Frontal cortex (tissue), 4 donors: ENCODE data around the gene ALG2. TPM values are rescaled to one million over a fixed set of nuclear protein-coding genes. Genes with fewer than 3 reads are reported as not detected.
A peak's percentile ranks its signal among the peaks of the same experiment; 100 is the strongest.
"Not testable (repeated sequence)": the region's sequence is repeated elsewhere in the genome, so short reads cannot be mapped to it uniquely, and the experiment has no call there.

Source experiments
- DNase-seq, 2 donors: peaks; one replicate each; pipeline ENCODE4 v3.0.0; 2012; ENCODE audit warnings: low spot score in 2 of 2
- FAIRE-seq: peaks from 2 replicates; lab custom pipeline; 2012; peaks lifted over from hg19 to GRCh38; lab: Jason Lieb, UNC
- total RNA-seq: library from RNA; depleted of rRNA; stranded (reverse); fragments of >200 nt; gene quantifications from one replicate; pipeline ENCODE4 v1.2.3, GENCODE V29; 2014
- donor health status: control.
- donor health status: control.
- donor health status: control.

ALG2 gene
- total RNA-seq, 1 donor from 2014 or later: 29.3 TPM

DNA sequence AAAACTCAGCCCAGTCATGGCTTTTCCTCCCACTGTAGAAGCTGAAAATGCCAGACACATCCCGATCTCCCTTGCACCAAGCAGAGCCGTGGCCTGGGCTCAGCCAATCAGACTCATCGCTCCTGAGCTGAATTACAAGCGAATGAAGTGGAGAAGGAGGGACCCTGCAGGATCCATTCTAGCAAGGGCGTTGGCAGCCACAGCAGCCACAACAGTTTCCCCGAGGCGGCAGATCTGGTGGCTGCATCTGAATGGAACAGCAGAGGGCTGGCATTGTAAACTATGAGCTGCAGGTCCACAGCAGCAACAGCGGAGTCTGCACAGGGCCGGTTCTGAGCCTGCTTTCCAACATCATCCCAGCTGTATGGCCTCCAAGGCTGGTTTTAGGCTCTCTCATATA lies 23.8 kb downstream of the ALG2 start:
- no peak for DNase-seq
- no peak for FAIRE-seq

- no peak for DNase-seq
These were observed 24.6 kb downstream of the ALG2 start for GRCh38 chr9:99197124-99197630.

DNA sequence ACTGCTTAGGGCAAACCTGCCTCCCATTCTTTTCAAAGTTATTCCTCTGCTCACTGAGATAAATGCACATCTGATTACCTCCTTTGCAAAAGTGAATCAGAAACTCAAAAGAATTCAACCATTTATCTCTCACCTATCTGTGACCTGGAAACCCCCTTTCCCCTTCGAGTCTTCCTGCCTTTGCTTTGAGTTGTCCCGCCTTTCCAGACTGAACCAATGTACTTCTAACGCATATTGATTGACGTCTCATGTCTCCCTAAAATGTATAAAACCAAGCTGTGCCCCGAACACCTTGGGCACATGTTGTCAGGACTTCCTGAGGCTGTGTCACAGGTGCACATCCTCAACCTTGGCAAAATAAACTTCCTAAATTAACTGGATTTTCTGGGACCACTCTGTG lies 25.3 kb downstream of the ALG2 start:
- DNase-seq, FAIRE-seq: not testable (repeated sequence)

More at GRCh38 chr9:99197124-99197630, 24.6 kb downstream of the ALG2 start:
- FAIRE-seq: no peak

DNA sequence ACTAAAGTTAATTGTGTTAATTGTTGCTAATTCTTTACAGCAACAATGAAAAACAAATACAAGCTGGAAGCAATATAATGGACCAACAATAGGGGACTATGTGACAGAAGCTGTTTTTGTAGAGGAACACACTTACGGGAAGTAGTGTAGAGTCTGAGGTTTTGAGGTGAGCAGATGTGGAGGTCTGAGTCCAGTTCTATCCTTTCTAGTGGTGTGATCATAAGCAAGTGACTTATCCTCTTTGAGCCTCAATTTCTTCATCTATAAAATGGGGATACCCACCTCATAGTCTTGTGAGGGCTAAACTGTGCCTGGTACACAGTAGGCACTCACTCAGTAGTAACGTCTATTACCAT lies 28.3 kb downstream of the ALG2 start:
- DNase-seq: no peak
- no peak for FAIRE-seq

DNA sequence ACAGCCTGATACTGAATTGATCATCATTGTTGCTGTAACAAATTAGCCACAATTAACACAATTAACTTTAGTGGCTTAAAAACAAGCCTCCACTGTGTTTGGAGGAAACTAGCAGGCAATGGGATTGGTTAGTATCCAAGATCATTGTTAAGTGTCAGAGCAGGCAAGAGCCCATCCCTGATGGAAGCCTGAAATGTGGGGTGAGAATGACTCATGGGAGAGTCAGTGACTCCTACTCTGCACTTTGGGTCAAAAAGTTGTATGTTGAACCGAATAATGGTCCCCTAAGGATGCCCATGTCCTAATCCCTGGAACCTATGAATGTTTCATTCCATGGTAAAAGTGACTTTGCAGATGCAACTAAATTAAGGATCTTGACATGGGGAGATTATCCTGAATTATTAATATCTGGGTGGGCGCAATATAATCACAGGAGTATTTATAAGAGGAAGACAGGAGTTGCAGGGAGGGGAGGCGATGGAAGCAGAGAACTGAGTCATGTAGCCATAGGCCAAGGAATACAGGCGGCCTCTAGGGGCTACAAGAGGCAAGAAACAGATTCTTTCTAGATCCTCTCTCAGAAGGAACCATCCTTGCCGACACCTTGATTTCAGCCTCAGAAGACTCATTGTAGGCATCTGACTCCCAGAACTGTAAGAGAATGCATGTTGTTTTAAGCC lies 28.8 kb downstream of the ALG2 start:
- no peak for DNase-seq
- no peak for FAIRE-seq

GRCh38 chr9:99190597-99191283 lies 31.0 kb downstream of the ALG2 start:
- DNase-seq (no peak), FAIRE-seq (no peak)

DNA sequence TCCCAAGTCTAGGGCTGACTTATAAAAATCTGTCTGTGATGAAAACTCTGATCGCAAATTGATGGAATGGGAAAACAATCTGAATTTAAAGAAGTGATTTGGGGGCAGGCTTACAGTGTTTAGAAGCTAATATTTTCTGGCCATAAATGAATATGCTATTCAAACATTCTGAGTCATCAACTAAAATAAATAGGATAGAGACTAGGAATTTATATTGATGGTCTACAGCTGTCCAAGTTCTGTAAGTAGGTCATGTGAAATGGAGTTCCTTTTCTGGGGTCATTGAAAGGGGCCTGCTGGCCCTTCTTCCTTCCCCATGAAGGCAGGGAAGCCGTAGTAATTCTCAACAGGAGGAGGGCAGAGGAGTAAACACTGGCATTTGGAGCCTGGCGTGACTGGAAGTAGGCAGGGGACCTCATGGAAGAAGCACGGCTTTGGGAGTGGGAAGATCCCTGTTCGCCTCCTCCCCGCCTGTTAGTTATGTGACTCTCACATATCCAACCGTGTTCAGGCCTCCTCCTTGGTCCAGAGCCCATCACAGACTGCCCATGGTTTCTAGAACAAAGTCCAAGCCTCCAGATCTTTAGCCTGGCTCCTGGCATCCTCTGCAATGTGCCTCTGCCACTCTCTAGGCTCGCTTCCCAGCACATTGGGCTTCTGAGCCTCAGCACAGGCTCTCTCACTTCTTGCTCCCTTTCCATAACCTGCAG lies 31.7 kb downstream of the ALG2 start:
- DNase-seq: no peak
- FAIRE-seq: no peak

DNA sequence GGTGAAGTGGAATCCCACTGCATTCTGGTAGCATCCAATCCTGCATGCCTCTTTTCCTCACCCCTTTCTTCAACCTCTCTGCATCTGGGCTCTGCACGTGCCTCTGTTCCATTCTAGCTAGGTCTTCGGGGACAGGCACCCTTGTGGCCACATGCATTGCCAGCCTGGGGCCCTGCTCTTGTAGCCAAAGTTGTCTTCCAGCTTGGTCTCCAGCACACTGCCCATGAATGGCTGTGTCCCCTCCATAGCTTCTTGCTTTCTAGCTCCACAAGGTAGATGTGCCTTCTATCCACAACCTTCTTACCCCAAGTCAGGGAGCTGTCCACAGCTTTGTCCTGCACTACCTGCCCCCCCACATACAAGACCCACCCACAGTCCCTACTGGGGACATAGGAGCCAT lies 32.6 kb downstream of the ALG2 start:
- FAIRE-seq (no peak), DNase-seq (no peak)

DNA sequence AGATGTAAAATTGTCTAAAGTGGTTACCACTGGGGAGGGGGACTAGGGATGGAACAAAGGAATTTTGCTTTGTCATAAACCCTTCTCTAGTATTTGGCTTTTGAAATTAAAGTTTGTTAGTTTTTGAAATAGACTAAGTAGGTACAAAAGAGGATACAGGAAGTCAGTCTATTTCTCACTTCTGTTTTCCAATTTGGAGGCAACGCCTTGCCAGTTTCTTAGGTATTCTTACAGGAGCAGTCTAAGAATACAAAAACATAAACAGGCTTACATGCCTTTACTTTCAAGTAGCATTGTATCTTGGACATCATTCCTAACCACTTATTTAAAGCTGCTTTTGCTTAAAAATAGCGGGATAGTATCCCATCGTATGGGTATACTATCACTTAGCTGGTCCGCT lies 34.4 kb downstream of the ALG2 start:
- FAIRE-seq: no peak
- no peak for DNase-seq

DNA sequence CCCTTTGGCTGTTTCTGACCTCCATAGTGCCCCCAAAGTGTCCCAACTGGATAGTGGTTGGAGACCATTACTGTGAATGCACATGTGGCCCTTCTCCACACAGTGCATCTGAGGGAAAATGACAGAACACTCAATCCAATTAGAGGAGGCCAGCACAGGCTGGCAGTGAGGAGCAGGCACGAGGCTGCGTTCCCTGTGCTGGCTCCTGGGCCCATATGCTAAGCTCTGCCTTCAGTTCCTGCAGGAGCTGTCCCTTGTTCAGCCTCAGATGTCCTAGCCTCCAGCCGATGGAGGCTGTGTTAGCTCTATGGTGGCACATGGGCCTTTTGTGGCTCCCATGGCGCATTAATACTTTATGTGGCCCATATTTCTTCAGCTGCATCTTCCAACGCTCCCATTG lies 35.8 kb downstream of the ALG2 start:
- FAIRE-seq: no peak

DNA sequence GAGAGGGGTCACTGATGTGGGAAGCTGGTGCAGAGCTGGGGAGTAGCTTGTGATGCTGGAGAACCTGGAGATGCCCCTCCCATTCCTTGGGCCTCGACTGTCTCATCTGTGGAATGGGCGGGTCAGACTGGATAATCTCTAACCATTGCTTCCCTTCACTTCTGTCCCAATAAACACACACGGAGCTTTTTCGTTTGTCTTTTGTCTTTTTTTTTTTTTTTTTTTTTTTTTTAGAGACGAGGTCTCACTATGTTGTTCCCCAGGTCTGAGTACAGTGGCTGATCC lies 36.5 kb downstream of the ALG2 start:
- FAIRE-seq (no peak), DNase-seq (no peak)

More for the DNA sequence above, 35.8 kb downstream of the ALG2 start:
- DNase-seq: no peak

DNA sequence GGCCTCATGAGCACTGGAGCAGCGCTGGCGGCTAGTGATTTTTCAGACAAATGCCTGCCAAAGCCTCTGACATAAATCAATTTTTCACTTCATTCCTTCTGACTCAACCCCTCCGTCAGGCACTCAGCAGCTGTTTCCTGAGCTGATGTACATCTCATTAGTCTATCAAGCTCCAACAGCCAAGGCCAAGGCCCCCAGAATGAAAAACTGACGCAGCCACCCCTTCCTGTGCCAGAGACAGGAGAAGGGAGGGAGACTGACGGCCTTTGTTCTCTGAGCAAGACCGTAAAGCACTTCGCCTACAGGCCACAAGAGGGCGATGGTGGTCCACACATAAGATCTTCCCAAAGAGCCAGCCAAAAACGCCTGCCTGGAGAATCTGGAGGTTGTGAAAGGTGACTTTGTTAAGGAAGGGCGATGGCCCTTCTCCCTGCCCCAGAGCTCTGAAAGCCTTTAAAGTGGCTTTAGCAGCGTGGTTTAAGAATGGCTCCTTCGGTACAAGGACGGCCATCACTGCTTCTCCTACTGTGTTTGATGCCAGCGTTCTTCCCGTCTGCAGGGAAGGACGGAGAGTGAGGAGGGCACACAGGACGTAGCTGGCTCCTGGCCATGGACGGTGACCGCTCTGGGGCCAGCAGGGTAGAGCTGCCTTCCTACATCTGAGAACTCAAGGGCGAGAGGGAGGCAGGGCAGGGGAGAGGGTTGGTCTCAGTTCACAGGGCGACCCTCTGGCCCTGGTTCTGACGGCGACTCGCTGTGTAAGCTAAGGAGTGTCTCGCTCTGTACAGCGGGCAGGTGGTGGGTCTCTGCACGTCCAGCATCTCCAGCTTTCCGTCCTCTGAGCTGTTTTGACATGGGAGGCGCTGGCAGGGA lies 37.0 kb downstream of the ALG2 start:
- FAIRE-seq: no peak
- peak; percentile 52 to 78 for DNase-seq

- FAIRE-seq (no peak), DNase-seq (no peak)
These were observed 37.6 kb downstream of the ALG2 start for GRCh38 chr9:99184110-99184474.

DNA sequence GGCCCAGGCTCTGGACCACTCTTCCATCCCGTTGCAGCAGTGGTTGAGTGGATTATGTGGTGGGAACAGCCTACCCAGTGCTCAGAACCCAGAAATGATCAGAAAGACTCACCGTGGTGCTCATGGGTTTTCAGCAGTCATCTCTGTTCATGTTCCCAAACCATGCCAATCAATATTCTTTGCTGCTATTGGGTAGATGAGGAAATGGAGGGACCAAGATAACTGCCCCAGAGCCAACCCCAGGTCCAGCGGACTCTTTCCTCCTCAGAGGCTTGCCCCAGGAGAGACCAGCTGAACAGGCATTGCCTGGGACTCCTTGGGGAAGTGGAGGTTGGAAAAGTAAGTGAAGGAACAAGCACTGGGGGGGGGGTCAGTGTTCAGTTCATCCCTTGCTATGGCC lies 38.1 kb downstream of the ALG2 start:
- DNase-seq (no peak), FAIRE-seq (no peak)

- DNase-seq: no peak
- FAIRE-seq: no peak
These were observed 39.4 kb downstream of the ALG2 start for GRCh38 chr9:99182356-99182755.

DNA sequence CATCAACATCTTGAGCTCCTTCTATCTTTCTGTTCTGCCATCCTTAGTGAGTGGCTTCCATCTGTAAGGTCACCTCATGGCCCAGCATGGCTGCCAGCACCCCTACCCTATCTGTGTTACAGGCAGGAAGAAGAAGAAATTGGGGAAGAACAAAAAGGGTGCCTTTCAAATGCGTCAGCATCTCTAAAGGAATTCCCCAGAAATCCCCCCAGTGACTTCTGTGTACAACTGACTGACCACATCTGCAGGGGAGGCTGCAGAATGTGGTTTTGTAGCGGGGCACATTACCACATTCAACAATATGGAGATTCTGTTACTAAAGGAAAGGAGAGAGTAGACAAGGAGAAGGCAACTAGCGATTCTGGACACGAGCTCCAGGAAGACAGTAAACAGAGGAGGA lies 40.1 kb downstream of the ALG2 start:
- no peak for FAIRE-seq
- no peak for DNase-seq

- no peak for DNase-seq
- FAIRE-seq: no peak
These were observed 40.5 kb downstream of the ALG2 start for GRCh38 chr9:99181206-99181605.

GRCh38 chr9:99180662-99181061 lies 41.1 kb downstream of the ALG2 start:
- FAIRE-seq (no peak), DNase-seq (no peak)

DNA sequence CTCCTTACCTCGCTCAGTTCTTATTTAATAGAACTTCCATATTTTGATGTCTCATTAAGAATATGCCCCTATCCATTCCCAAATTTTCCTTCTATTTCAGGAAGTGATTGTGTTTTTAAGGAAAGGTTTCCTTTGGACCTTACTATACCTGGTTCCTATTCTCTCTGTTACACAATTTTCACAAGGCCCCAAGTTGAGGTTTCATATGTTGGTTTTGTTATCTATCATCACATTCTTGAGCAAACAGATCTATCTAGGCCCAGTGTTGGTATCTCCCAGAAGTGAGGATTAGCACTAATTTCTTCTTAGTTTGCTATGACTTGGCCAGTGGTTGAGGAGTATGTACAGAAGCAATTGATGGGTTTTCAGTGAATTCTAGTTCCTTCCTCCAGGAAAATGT lies 41.5 kb downstream of the ALG2 start:
- no peak for DNase-seq
- no peak for FAIRE-seq
